OCI-LY3 (cell line): ENCODE measurements around the gene MB21D2.

Experiments
- EZH2phosphoT487 ChIP-seq: fragments of 200-600 bp; shearing (Covaris generic); IDR thresholded peaks from 2 replicates; pipeline ENCODE4 v1.6.1; 2018; ENCODE audit warnings: antibody characterized with exemption, mixed run types, low read depth
- TF ChIP-seq, protein P1 (sequence below): fragments of 200-600, 300-600 bp; sonication (generic); IDR thresholded peaks from 2 replicates; pipeline ENCODE4 v1.5.1; 2014; ENCODE audit warnings: antibody characterized with exemption, low read length, low read depth

DNA sequence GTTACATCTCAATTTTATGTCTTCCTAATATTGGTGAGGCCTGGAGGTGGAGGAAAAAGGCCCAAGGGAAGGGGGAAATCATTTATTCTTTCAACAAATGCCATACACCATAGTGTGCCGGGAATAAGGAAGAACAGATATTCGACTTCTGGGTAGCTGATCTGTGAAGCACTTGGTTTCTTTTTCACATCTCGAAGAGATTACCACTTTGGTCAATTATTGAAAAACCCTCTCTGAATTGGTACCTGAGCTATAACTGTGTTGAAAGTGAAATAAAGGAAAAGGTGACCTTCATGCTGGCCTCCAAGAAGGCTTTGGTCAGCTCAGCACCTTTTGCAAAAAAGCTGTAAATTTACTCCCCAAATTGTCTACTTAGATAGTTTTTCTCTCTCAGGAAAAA, 14.2 kb upstream of the MB21D2 start:
- TF ChIP-seq, protein P1, sequence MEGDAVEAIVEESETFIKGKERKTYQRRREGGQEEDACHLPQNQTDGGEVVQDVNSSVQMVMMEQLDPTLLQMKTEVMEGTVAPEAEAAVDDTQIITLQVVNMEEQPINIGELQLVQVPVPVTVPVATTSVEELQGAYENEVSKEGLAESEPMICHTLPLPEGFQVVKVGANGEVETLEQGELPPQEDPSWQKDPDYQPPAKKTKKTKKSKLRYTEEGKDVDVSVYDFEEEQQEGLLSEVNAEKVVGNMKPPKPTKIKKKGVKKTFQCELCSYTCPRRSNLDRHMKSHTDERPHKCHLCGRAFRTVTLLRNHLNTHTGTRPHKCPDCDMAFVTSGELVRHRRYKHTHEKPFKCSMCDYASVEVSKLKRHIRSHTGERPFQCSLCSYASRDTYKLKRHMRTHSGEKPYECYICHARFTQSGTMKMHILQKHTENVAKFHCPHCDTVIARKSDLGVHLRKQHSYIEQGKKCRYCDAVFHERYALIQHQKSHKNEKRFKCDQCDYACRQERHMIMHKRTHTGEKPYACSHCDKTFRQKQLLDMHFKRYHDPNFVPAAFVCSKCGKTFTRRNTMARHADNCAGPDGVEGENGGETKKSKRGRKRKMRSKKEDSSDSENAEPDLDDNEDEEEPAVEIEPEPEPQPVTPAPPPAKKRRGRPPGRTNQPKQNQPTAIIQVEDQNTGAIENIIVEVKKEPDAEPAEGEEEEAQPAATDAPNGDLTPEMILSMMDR: no peak
- no peak for TF ChIP-seq EZH2phosphoT487
